Measurements from ENCODE around the gene DNAJB5.

DNA sequence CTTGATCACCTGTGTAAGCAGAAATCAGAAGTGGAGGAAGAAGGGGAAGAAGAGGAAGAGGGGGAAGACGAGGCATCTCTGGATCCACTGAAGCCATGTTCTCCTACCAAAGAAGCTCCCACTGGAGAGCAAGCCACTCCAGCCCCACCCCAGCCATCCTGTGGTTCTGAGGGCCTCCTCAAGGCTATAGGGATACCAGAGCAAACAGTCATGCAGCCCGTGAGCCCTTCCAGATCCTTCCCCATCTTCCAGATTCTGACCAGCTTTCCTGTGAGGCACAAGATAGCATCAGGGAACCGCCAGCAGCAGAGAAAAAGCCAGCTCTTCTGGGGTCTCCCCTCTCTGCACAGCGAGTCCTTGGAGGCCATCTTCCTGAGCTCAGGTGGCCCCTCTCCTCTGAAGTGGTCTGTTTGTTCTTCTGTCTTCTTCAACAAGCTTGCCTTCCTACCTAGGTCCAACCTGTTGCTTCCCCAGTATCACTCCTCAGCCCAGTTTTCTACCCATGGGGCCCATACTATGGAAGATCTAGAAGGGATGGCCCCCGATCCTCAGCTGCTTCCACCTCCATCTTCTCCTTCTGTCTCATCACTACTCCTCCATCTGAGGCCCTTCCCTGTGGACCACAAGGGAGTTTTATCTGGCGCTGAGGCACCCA is 53.5 kb downstream of the DNAJB5 start:
- TF ChIP-seq CTCF (IDR thresholded peaks at IDR 0.05; ENCODE audit: insufficient read depth, low read depth, low read length) (no peak), EZH2 (IDR thresholded peaks at IDR 0.05; ENCODE audit: insufficient read depth, low read length) (no peak)
